HepG2 (cell line): Measurements from ENCODE around the gene CDK5RAP2. TPM values are rescaled to one million over a fixed set of nuclear protein-coding genes. Genes with fewer than 3 reads are reported as not detected.

Source experiments
- ADNP ChIP-seq: sonication (generic); formaldehyde crosslinking; IDR thresholded peaks from 2 replicates; pipeline ENCODE4 v1.4.0; 2020; ENCODE audit warnings: missing genetic modification reagents
- CREM ChIP-seq, 2 experiments: sonication (generic) in 1 of 2; formaldehyde crosslinking in 1 of 2; IDR thresholded peaks; 2 replicates each; pipeline versions ENCODE4 v1.4.0 to v1.6.1; 2016 to 2020; ENCODE audit warnings: antibody characterized with exemption in 1 of 2, mild to moderate bottlenecking in 1 of 2, missing genetic modification reagents in 1 of 2
- KDM5B ChIP-seq: sonication (generic); formaldehyde crosslinking; IDR thresholded peaks from 2 replicates; pipeline ENCODE4 v1.4.0; 2020; ENCODE audit warnings: missing genetic modification reagents, mild to moderate bottlenecking, borderline replicate concordance
- KMT2A ChIP-seq: sonication (generic); formaldehyde crosslinking; IDR thresholded peaks from 2 replicates; pipeline ENCODE4 v1.4.0; 2020; ENCODE audit warnings: missing genetic modification reagents
- MIER3 ChIP-seq: IDR thresholded peaks from 2 replicates; pipeline ENCODE4 v1.6.1; 2016; ENCODE audit warnings: missing compliant biosample characterization, borderline replicate concordance
- NFRKB ChIP-seq: fragments of 450-650 bp; IDR thresholded peaks from 2 replicates; pipeline ENCODE4 v1.6.1; 2017
- RARG ChIP-seq: sonication (generic); formaldehyde crosslinking; IDR thresholded peaks from 2 replicates; pipeline ENCODE4 v1.4.0; 2020; ENCODE audit warnings: low read depth, mild to moderate bottlenecking, missing genetic modification reagents
- RORA ChIP-seq: sonication (generic); formaldehyde crosslinking; IDR thresholded peaks from 2 replicates; pipeline ENCODE4 v1.5.0; 2020; ENCODE audit warnings: mild to moderate bottlenecking, missing genetic modification reagents, moderate library complexity
- SOX13 ChIP-seq, 3 experiments: fragments of 450-650 bp in 1 of 3; sonication (generic) in 1 of 3; formaldehyde crosslinking in 1 of 3; IDR thresholded peaks in 2 of 3; conservative IDR thresholded peaks in 1 of 3; 2 replicates each; pipeline versions ENCODE4 v1.5.0 to v1.6.1; 2016 to 2020; ENCODE audit warnings: antibody characterized with exemption in 1 of 3, mild to moderate bottlenecking in 1 of 3, missing compliant biosample characterization in 1 of 3, missing genetic modification reagents in 1 of 3, moderate library complexity in 1 of 3
- SOX6 ChIP-seq, 2 experiments: fragments of 450-650 bp in 1 of 2; sonication (generic) in 1 of 2; formaldehyde crosslinking in 1 of 2; IDR thresholded peaks; 2 replicates each; pipeline versions ENCODE4 v1.4.0 to v1.6.1; 2017 to 2020; ENCODE audit warnings: antibody characterized with exemption in 1 of 2, mild to moderate bottlenecking in 1 of 2, missing genetic modification reagents in 1 of 2
- ZFP90 ChIP-seq: sonication (generic); formaldehyde crosslinking; IDR thresholded peaks from 2 replicates; pipeline ENCODE4 v1.8.0; 2022; ENCODE audit warnings: missing genetic modification reagents, mild to moderate bottlenecking, inconsistent platforms, borderline replicate concordance
- ZFYVE20 ChIP-seq: sonication (generic); formaldehyde crosslinking; IDR thresholded peaks from 2 replicates; pipeline ENCODE4 v1.8.0; 2023; ENCODE audit warnings: low read depth, mild to moderate bottlenecking, moderate library complexity, missing genetic modification reagents, borderline replicate concordance
- ZMYM4 ChIP-seq: sonication (generic); formaldehyde crosslinking; IDR thresholded peaks from 2 replicates; pipeline ENCODE4 v1.8.1; 2023; ENCODE audit warnings: mild to moderate bottlenecking, missing genetic modification reagents
- ZNF230 ChIP-seq: sonication (generic); formaldehyde crosslinking; IDR thresholded peaks from 2 replicates; pipeline ENCODE4 v1.4.0; 2020; ENCODE audit warnings: mild to moderate bottlenecking, missing genetic modification reagents
- ZNF235 ChIP-seq: sonication (generic); formaldehyde crosslinking; IDR thresholded peaks from 2 replicates; pipeline ENCODE4 v1.8.1; 2023; ENCODE audit warnings: mild to moderate bottlenecking, missing genetic modification reagents, borderline replicate concordance
- ZNF24 ChIP-seq: fragments of 450-650 bp; IDR thresholded peaks from 2 replicates; pipeline ENCODE4 v1.6.1; 2017; ENCODE audit warnings: antibody characterized with exemption, mild to moderate bottlenecking
- ZNF30 ChIP-seq: sonication (generic); formaldehyde crosslinking; IDR thresholded peaks from 2 replicates; pipeline ENCODE4 v1.5.0; 2020; ENCODE audit warnings: mild to moderate bottlenecking, missing genetic modification reagents
- ZNF572 ChIP-seq: sonication (generic); formaldehyde crosslinking; IDR thresholded peaks from 2 replicates; pipeline ENCODE4 v1.5.1; 2020; ENCODE audit warnings: mild to moderate bottlenecking, missing genetic modification reagents
- ZNF691 ChIP-seq: sonication (generic); formaldehyde crosslinking; IDR thresholded peaks from 2 replicates; pipeline ENCODE4 v1.4.0; 2020; ENCODE audit warnings: missing genetic modification reagents, low read depth, mild to moderate bottlenecking, borderline replicate concordance
- polyA plus RNA-seq, 8 experiments: library from polyadenylated mRNA; depleted of rRNA in 3 of 8; stranded (reverse) in 7 of 8; unstranded in 1 of 8; fragments of >200 nt; fragmentation: Illumina TruSeq in 4 of 8; extraction: Trizol in 4 of 8; gene quantifications; 2 replicates each; pipeline versions ENCODE4 v1.2.1 to v1.2.3, GENCODE V29; 2011 to 2016; ENCODE audit warnings: low read depth in 4 of 8, missing spikeins in 1 of 8, mixed read lengths in 1 of 8; ENCODE audit not compliant: insufficient read depth in 1 of 8
- total RNA-seq, 5 experiments: library from RNA; depleted of rRNA; stranded (reverse); fragments of >200 nt; fragmentation: Illumina TruSeq; extraction: Trizol; gene quantifications; 2 replicates each; pipeline ENCODE4 v1.2.3, GENCODE V29; 2016; ENCODE audit warnings: low read depth in 1 of 5
- TF ChIP-seq, protein P1 (sequence below): IDR thresholded peaks from 2 replicates; pipeline ENCODE4 v1.6.1; 2016; ENCODE audit warnings: control low read depth
- TF ChIP-seq, protein P2 (sequence below): sonication (generic); formaldehyde crosslinking; IDR thresholded peaks from 2 replicates; pipeline ENCODE4 v1.4.0; 2020; ENCODE audit warnings: missing genetic modification reagents

CDK5RAP2 gene
- total and polyA plus RNA-seq, 2 of the 13 experiments (the other 11 are each of a cell fraction or from before 2014, with no cell fraction given): 31.8 to 42.2 TPM

DNA sequence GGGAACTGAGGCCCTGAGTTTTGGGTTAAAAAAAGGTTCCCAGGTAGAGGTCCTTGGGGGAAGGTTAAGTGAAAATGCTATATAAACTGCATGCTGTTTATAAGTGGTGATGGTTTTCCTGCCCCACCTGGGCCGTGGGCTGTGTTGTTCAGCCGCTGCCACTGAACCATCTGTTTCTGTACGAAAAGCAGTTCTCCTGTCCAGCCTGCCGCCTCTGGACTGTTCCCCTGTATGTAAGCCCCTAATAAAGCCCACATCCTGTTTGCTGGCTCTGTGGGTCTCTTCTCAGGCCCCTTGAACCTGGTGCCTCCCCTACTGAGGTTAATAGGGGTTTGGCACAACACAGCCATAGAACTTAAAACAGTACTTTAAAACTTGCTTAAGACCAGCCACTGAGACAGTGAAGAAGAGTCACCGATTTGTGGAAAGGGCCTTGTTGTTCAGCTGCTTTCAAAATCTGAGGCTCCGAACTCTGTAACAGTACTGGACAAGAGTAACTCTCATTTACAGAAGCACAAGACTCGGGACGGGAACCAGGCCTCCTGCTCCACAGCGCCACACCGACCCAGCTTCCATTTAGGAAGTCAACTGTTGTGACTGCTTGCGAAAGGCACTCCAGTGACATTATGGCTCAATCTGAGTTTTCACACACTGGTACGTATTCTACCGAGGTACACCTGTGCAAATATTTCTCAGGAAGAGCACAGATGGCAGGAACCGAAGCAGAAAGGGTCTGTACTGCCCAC is 192.5 kb downstream of the CDK5RAP2 start (continued):
- TF ChIP-seq, protein P1, sequence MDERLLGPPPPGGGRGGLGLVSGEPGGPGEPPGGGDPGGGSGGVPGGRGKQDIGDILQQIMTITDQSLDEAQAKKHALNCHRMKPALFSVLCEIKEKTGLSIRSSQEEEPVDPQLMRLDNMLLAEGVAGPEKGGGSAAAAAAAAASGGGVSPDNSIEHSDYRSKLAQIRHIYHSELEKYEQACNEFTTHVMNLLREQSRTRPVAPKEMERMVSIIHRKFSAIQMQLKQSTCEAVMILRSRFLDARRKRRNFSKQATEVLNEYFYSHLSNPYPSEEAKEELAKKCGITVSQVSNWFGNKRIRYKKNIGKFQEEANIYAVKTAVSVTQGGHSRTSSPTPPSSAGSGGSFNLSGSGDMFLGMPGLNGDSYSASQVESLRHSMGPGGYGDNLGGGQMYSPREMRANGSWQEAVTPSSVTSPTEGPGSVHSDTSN (CRISPR knock-in tag): no peak
- TF ChIP-seq SOX6 (IDR thresholded peaks at IDR 0.05) (no peak), SOX6 (CRISPR knock-in tag; IDR thresholded peaks at IDR 0.05) (no peak; the same call in 1 of the 2 replicates), MIER3 (CRISPR knock-in tag) (no peak), RARG (CRISPR knock-in tag) (no peak), ZNF24 (no peak; the same call in 1 of the 2 replicates), ZMYM4 (CRISPR knock-in tag) (no peak; the same call in 1 of the 2 replicates), ZNF572 (CRISPR knock-in tag) (no peak), NFRKB (no peak), ZNF691 (CRISPR knock-in tag) (no peak), CREM (IDR thresholded peaks at IDR 0.05) (no peak), CREM (CRISPR knock-in tag; IDR thresholded peaks at IDR 0.05) (no peak), SOX13 (IDR thresholded peaks at IDR 0.05) (no peak), SOX13 (CRISPR knock-in tag; conservative IDR thresholded peaks at IDR 0.05 in 1 of 2, IDR thresholded peaks at IDR 0.05 in 1 of 2) (peak in 1 of 2 experiments; percentile 22; a peak in 1 of 4 replicates), ADNP (CRISPR knock-in tag) (no peak), RORA (CRISPR knock-in tag) (no peak), ZNF230 (CRISPR knock-in tag) (no peak), ZFP90 (CRISPR knock-in tag) (no peak), KMT2A (CRISPR knock-in tag) (no peak), KDM5B (CRISPR knock-in tag) (no peak), ZFYVE20 (CRISPR knock-in tag) (no peak), ZNF30 (CRISPR knock-in tag) (no peak), ZNF235 (no peak)
- TF ChIP-seq, protein P2, sequence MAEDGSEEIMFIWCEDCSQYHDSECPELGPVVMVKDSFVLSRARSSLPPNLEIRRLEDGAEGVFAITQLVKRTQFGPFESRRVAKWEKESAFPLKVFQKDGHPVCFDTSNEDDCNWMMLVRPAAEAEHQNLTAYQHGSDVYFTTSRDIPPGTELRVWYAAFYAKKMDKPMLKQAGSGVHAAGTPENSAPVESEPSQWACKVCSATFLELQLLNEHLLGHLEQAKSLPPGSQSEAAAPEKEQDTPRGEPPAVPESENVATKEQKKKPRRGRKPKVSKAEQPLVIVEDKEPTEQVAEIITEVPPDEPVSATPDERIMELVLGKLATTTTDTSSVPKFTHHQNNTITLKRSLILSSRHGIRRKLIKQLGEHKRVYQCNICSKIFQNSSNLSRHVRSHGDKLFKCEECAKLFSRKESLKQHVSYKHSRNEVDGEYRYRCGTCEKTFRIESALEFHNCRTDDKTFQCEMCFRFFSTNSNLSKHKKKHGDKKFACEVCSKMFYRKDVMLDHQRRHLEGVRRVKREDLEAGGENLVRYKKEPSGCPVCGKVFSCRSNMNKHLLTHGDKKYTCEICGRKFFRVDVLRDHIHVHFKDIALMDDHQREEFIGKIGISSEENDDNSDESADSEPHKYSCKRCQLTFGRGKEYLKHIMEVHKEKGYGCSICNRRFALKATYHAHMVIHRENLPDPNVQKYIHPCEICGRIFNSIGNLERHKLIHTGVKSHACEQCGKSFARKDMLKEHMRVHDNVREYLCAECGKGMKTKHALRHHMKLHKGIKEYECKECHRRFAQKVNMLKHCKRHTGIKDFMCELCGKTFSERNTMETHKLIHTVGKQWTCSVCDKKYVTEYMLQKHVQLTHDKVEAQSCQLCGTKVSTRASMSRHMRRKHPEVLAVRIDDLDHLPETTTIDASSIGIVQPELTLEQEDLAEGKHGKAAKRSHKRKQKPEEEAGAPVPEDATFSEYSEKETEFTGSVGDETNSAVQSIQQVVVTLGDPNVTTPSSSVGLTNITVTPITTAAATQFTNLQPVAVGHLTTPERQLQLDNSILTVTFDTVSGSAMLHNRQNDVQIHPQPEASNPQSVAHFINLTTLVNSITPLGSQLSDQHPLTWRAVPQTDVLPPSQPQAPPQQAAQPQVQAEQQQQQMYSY (CRISPR knock-in tag): no peak
